Rectal smooth muscle tissue (tissue), 1 donor: ENCODE results near the gene NSG2.
"Not testable (repeated sequence)": the region's sequence is repeated elsewhere in the genome, so short reads cannot be mapped to it uniquely, and the experiment has no call there.

ENCODE experiments used
- H3K27ac ChIP-seq: one replicate; pipeline ENCODE4 v1.7.0; 2013; ENCODE audit warnings: low read depth, low read length, inconsistent platforms
- H3K27me3 ChIP-seq: one replicate; pipeline ENCODE4 v1.7.0; 2013; ENCODE audit warnings: low read length; ENCODE audit not compliant: control insufficient read depth, insufficient read depth
- H3K36me3 ChIP-seq: one replicate; pipeline ENCODE4 v1.7.0; 2013; ENCODE audit warnings: low read length; ENCODE audit not compliant: control insufficient read depth, insufficient read depth
- H3K4me1 ChIP-seq: one replicate; pipeline ENCODE4 v1.7.0; 2013; ENCODE audit warnings: low read length; ENCODE audit not compliant: control insufficient read depth, insufficient read depth
- H3K4me3 ChIP-seq: one replicate; pipeline ENCODE4 v1.7.0; 2013; ENCODE audit warnings: low read length
- H3K9ac ChIP-seq: one replicate; pipeline ENCODE4 v1.7.0; 2013; ENCODE audit warnings: low read length

NSG2 gene

DNA sequence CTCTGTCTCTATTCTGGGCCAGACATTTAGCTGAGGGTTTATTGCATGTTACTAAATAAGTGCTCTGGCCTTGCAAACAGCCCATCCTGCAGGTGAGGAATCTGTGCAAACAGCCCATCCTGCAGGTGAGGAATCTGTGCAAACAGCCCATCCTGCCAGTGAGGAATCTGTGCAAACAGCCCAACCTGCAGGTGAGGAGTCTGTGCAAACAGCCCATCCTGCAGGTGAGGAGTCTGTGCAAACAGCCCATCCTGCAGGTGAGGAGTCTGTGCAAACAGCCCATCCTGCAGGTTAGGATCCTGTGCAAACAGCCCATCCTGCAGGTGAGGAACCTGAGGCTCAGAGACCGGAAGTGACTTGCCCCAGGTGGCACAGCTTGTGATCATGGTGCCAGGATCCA lies 101.5 kb downstream of the NSG2 start:
- not testable (repeated sequence) for H3K4me3 ChIP-seq, H3K36me3 ChIP-seq, H3K27ac ChIP-seq, H3K27me3 ChIP-seq, H3K4me1 ChIP-seq, H3K9ac ChIP-seq

DNA sequence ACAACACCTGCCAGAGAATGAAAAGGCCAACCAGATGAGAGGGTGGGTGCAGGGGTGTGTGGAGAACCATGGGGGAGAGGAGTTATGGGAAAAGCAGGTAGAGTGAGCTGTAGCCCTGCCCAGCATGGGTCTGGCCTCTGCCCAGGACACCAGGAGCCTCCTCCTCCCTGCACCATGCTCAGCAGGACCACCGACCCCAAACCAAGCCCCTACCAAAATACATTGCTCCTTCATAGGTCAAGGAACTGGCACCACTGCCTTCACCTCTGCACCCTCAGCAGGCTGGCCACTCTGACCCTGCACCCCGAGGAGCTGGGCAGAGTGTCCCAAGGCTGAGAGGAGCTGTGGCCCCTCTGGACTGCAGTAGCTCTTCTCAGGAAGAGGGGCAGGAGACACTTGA lies 102.0 kb downstream of the NSG2 start:
- Histone ChIP-seq H3K27ac (no peak overlapping the region), H3K27me3 (no peaks in the 10 kb centered on the region), H3K9ac (no peak overlapping the region), H3K36me3 (no peaks in the 10 kb centered on the region), H3K4me3 (no peak overlapping the region), H3K4me1 (no peaks in the 10 kb centered on the region)

DNA sequence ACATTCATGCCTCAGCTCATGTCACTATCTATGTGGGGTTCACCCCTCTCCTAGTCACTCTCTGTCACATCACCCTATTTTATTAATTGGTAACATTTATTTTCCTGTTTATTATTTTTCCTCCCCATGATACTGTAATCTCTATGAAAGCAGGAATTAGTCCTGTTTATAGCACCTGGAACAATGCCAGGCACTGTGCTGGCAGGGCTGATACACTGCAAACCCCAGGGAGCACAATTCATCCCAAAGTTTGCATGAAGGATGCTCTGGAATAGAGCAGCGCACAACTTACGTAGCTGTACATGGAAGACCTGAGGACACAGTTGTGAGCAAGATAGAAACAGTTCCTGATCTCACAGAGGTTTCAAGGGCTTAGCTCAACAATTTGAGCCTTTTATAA lies 103.2 kb downstream of the NSG2 start:
- no peaks in the 10 kb centered on the region for H3K27me3 ChIP-seq

DNA sequence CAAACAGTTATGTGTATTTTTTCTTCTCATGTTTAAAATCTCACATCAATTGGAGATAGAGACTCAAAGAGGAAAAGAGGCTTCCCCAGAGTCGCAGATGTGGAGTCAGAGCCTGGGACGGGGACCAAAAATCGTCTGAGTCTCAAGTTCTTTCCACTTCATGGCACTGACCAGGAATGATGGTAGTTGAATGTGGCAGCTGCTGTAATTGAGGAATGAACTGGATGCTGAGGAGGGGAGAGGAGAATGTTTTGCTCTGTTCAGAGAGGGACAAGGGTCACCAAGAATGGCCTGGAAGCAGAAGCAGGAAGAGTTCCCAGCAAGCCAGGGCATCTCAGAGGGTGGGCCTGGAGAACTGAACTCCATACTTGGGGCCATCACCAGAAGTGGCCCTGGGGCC lies 103.9 kb downstream of the NSG2 start:
- H3K36me3 ChIP-seq: no peaks in the 10 kb centered on the region
- no peak overlapping the region for H3K27ac ChIP-seq
- H3K4me3 ChIP-seq: no peak overlapping the region
- H3K27me3 ChIP-seq: no peaks in the 10 kb centered on the region
- H3K9ac ChIP-seq: no peak overlapping the region
- no peaks in the 10 kb centered on the region for H3K4me1 ChIP-seq

More for the DNA sequence above, 103.2 kb downstream of the NSG2 start:
- no peak overlapping the region for H3K4me3 ChIP-seq
- H3K36me3 ChIP-seq: no peaks in the 10 kb centered on the region
- H3K4me1 ChIP-seq: no peaks in the 10 kb centered on the region
- no peak overlapping the region for H3K9ac ChIP-seq
- no peak overlapping the region for H3K27ac ChIP-seq

DNA sequence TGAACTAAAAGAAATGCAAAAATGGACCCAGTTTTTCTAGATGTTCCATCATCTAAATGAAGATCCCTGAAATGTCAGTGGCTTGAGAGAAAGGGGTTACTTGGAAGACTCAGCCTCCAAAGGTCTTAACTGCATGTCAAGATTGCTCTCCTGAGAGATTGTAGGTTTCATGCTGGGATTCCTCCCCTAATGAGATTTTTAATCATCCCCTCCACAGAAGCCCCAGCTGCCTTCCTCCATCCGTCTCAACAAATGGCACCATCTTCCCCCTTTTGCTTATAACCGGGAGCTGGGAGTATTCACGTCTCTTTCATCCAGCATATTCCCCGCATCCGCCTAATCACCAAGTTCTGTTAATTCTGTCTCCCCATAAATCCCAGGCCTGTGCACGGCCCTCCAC lies 104.5 kb downstream of the NSG2 start:
- H3K9ac ChIP-seq: no peak overlapping the region

DNA sequence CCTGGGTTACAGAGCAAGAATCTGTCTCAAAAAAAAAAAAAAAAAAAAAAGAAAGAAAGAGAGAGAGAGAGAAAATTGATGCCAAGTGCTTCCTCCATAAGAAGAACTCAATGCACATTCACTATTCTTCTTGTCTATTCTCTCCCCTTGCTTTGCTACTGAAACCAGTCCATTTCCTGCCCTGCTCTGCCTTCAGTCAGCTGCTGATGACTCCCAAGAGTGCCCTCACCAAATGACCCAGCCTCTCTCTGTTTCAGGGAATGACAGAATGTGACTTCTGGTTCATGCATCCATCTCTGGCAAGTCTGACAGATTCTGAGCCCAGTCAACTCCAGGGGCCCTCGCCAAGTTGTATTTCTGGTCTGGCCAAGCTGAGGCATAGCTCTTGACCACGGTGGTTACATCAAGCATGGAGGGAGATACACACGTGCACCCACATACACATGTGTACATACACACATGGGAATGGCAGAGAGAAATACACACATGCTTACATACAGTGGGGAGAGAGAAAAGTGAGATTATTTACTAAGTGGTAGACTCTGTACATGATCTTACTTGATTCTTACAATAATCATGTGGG lies 106.2 kb downstream of the NSG2 start:
- Histone ChIP-seq H3K36me3 (no peaks in the 10 kb centered on the region), H3K27ac (no peak overlapping the region), H3K9ac (no peak overlapping the region), H3K4me3 (no peak overlapping the region), H3K4me1 (no peaks in the 10 kb centered on the region), H3K27me3 (no peaks in the 10 kb centered on the region)

More for the DNA sequence above, 104.5 kb downstream of the NSG2 start:
- no peaks in the 10 kb centered on the region for H3K27me3 ChIP-seq
- no peaks in the 10 kb centered on the region for H3K36me3 ChIP-seq
- H3K27ac ChIP-seq: no peak overlapping the region
- H3K4me3 ChIP-seq: no peak overlapping the region
- H3K4me1 ChIP-seq: no peaks in the 10 kb centered on the region

DNA sequence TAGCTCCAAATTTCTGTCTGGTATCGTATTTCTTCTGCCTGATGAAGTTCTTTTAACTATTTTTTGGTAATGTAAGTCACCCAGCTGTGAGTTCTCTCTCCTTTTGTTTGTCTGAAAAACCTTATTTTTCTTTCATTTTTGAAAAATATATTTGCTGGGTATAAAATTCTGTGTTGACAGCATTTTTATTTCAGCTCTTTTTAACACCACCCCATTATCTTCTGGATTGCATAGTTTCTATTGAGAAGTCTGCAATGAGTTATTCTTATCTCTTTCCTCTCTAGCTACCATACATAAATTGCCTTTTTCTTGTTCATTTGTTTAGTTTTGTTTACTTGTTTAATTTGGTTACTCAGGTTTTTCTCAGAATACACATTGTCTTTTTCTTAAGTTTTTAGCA lies 109.1 kb downstream of the NSG2 start:
- Histone ChIP-seq H3K4me3 (no peak overlapping the region), H3K9ac (no peak overlapping the region), H3K27ac (no peak overlapping the region), H3K36me3 (no peaks in the 10 kb centered on the region), H3K4me1 (no peaks in the 10 kb centered on the region), H3K27me3 (no peaks in the 10 kb centered on the region)

DNA sequence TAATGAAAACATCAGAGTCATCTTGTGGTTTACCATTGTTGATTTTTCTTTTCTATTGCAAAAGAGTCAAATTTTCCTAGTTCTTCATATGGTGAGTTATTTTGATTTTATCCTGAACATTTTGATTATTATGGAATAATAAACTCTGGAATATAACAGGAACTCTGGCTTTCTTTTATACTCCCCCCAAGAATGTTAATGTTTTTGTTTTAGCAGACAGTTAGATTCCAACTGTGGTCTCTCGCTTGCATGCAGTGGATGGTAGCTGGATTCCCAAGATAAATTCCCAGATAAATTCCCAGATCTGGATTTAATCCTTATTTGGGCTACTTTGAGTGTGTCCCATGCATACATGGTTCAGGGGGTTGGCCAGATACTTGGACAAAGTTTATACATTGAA lies 109.8 kb downstream of the NSG2 start:
- Histone ChIP-seq H3K36me3 (no peaks in the 10 kb centered on the region), H3K4me1 (no peaks in the 10 kb centered on the region), H3K4me3 (no peak overlapping the region), H3K9ac (no peak overlapping the region), H3K27ac (no peak overlapping the region), H3K27me3 (no peaks in the 10 kb centered on the region)

DNA sequence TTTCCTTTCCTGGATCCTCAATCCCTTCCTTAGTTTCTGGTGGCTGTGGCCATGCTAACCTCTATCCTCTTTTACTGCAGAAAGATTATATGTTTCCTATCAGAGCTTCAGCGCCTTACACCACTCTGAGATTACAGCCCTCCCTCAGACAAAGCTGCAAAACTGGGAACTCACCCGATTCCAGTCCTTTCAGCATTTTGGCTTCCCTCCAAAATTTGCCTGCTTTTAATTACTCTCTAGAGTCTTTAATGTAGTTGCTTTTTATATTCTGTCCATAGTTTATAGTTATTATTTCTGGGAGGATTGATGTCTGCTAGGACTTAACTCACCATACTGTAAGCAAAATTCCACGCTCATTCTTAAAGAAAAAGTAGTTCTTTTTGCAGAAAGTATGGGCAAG lies 110.2 kb downstream of the NSG2 start:
- Histone ChIP-seq H3K36me3 (no peaks in the 10 kb centered on the region), H3K27me3 (no peaks in the 10 kb centered on the region), H3K4me1 (no peaks in the 10 kb centered on the region), H3K9ac (no peak overlapping the region), H3K27ac (no peak overlapping the region), H3K4me3 (no peak overlapping the region)

DNA sequence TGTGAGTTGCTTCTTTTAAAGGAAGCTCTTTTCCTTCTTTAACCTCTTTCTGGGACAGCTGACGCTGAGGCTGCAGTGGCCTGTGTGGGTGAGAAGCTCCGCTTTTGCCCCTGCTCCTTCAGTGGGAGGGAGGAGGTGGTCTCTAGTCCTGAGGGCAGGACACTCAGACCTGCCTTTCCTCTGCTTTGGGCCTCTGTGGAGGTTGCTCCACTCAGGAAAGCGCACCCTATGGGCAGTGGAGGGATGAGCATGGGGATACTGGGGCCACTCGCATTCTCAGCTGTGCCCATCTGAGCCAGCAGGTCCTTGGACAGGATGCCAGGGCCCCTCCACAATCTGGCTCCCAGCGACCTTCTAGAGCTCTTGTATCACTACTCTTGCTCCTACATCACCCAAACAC lies 111.5 kb downstream of the NSG2 start:
- Histone ChIP-seq H3K27me3 (no peaks in the 10 kb centered on the region), H3K9ac (no peak overlapping the region), H3K27ac (no peak overlapping the region), H3K36me3 (no peaks in the 10 kb centered on the region), H3K4me1 (no peaks in the 10 kb centered on the region), H3K4me3 (no peak overlapping the region)
